Endothelial cell of umbilical vein (primary cell): ENCODE results near the gene CAMTA1. TPM values are rescaled to one million over a fixed set of nuclear protein-coding genes. Genes with fewer than 3 reads are reported as not detected.

Source experiments
- BruUV-seq: library from RNA; stranded (reverse); fragments of 400-500 nt; replicated peaks from 2 replicates; lab custom pipeline; 2021; lab: Mats Ljungman, UMichigan
- CTCF ChIA-PET: fragments of 300-600, 350-600 bp; sonication (Branson Sonifier 250); formaldehyde crosslinking; loops from one replicate; lab custom pipeline; 2021; ENCODE audit warnings: antibody characterized with exemption, inconsistent platforms; lab: Charles Lee
- POLR2A ChIA-PET: fragments of 300-600, 350-600 bp; sonication (Branson Sonifier 250); formaldehyde crosslinking; loops from one replicate; lab custom pipeline; 2021; ENCODE audit warnings: antibody characterized with exemption, inconsistent platforms; lab: Charles Lee
- DNase-seq: peaks from one replicate; pipeline ENCODE4 v3.0.0-alpha.2; 2011; ENCODE audit warnings: low read depth, low spot score
- FAIRE-seq: peaks from 2 replicates; lab custom pipeline; 2011; peaks lifted over from hg19 to GRCh38; lab: Jason Lieb, UNC
- H2AFZ ChIP-seq: 2 replicates; pipeline ENCODE4 v1.6.0; 2012; ENCODE audit warnings: low read depth, low read length, control low read depth, inconsistent platforms
- H3K27ac ChIP-seq: 2 replicates; pipeline ENCODE4 v1.5.1; 2011; ENCODE audit warnings: low read depth, mild to moderate bottlenecking, control low read depth, low read length, moderate library complexity; ENCODE audit not compliant: insufficient read depth
- H3K27me3 ChIP-seq, 2 experiments: 2 replicates each; pipeline versions ENCODE4 v1.6.0 to v1.6.1; 2011; ENCODE audit warnings: low read length in 2 of 2, mixed read lengths in 1 of 2; ENCODE audit not compliant: control insufficient read depth in 2 of 2, insufficient read depth in 2 of 2
- H3K36me3 ChIP-seq, 2 experiments: 2 replicates in 1 of 2; 3 replicates in 1 of 2; pipeline ENCODE4 v1.5.1; 2011; ENCODE audit warnings: low read length in 2 of 2, mild to moderate bottlenecking in 1 of 2, moderate library complexity in 1 of 2; ENCODE audit not compliant: control insufficient read depth in 2 of 2, insufficient read depth in 2 of 2; ENCODE audit errors: extremely low read depth in 1 of 2
- H3K4me1 ChIP-seq: 3 replicates; pipeline ENCODE4 v1.5.1; 2011; ENCODE audit warnings: mild to moderate bottlenecking, low read length; ENCODE audit not compliant: control insufficient read depth, insufficient read depth; ENCODE audit errors: extremely low read depth
- H3K4me2 ChIP-seq: 2 replicates; pipeline ENCODE4 v1.6.1; 2011; ENCODE audit warnings: low read length, control low read depth, mixed read lengths; ENCODE audit not compliant: insufficient read depth
- H3K4me3 ChIP-seq, 3 experiments: fragments of 200-600 bp in 1 of 3; sonication (generic), shearing (Covaris generic) in 1 of 3; replicated peaks in 1 of 3; 2 replicates each; pipeline ENCODE4 v1.5.1; 2011 to 2016; ENCODE audit warnings: control low read depth in 3 of 3, low read length in 3 of 3, mild to moderate bottlenecking in 2 of 3, inconsistent platforms in 1 of 3, low read depth in 1 of 3, moderate library complexity in 1 of 3; ENCODE audit not compliant: insufficient read depth in 1 of 3
- H3K79me2 ChIP-seq: 2 replicates; pipeline ENCODE4 v1.6.0; 2012; ENCODE audit warnings: low read length, inconsistent platforms; ENCODE audit not compliant: control insufficient read depth, insufficient read depth
- H3K9ac ChIP-seq: replicated peaks from 2 replicates; pipeline ENCODE3; 2011; ENCODE audit warnings: low read length, control low read depth; ENCODE audit not compliant: insufficient read depth; ENCODE audit errors: extremely low read depth
- H3K9me1 ChIP-seq: replicated peaks from 3 replicates; pipeline ENCODE4 v1.6.0; 2011; ENCODE audit warnings: mild to moderate bottlenecking, low read length; ENCODE audit not compliant: control insufficient read depth, insufficient read depth; ENCODE audit errors: extremely low read depth
- H3K9me3 ChIP-seq: replicated peaks from 2 replicates; pipeline ENCODE4 v1.5.1; 2012; ENCODE audit warnings: low read length, inconsistent platforms; ENCODE audit not compliant: control insufficient read depth, insufficient read depth
- H4K20me1 ChIP-seq: replicated peaks from 2 replicates; pipeline ENCODE3; 2011; ENCODE audit warnings: mild to moderate bottlenecking, low read length; ENCODE audit not compliant: control insufficient read depth, insufficient read depth; ENCODE audit errors: extremely low read depth
- CTCF ChIP-seq, 2 donors: IDR thresholded peaks; 1 replicate in 1 of 2; 2 replicates in 1 of 2; pipeline ENCODE4 v1.5.1; 2011; ENCODE audit warnings: low read length in 2 of 2, mild to moderate bottlenecking in 2 of 2, moderate library complexity in 2 of 2, control low read depth in 1 of 2, inconsistent platforms in 1 of 2, low read depth in 1 of 2; ENCODE audit not compliant: insufficient read depth in 1 of 2; ENCODE audit errors: extremely low read depth in 1 of 2
- EZH2 ChIP-seq: IDR thresholded peaks from 2 replicates; pipeline ENCODE4 v1.6.1; 2012; ENCODE audit warnings: borderline replicate concordance, low read depth, mild to moderate bottlenecking, moderate library complexity, low read length, inconsistent platforms; ENCODE audit not compliant: severe bottlenecking
- FOS ChIP-seq: IDR thresholded peaks from 2 replicates; pipeline ENCODE4 v1.6.1; 2011; ENCODE audit warnings: mild to moderate bottlenecking, low read length, moderate library complexity, borderline replicate concordance; ENCODE audit not compliant: insufficient read depth
- GATA2 ChIP-seq: IDR thresholded peaks from 2 replicates; pipeline ENCODE4 v1.7.0; 2011; ENCODE audit warnings: low read depth, mild to moderate bottlenecking, moderate library complexity, mixed read lengths, low read length; ENCODE audit not compliant: insufficient read length, insufficient read depth
- JUN ChIP-seq: IDR thresholded peaks from 2 replicates; pipeline ENCODE4 v1.6.1; 2011; ENCODE audit warnings: borderline replicate concordance, low read depth; ENCODE audit not compliant: insufficient read length, insufficient read depth
- MAX ChIP-seq: IDR thresholded peaks from 2 replicates; pipeline ENCODE4 v1.6.1; 2011; ENCODE audit not compliant: insufficient read depth, insufficient read length
- MYC ChIP-seq: IDR thresholded peaks from one replicate; pipeline ENCODE4 v1.6.1; 2011; ENCODE audit warnings: mild to moderate bottlenecking, low read depth, low read length
- POLR2A ChIP-seq: IDR thresholded peaks from 2 replicates; pipeline ENCODE4 v1.6.1; 2012; ENCODE audit warnings: low read depth, mild to moderate bottlenecking, control low read depth, low read length
- POLR2AphosphoS5 ChIP-seq: IDR thresholded peaks from 2 replicates; pipeline ENCODE4 v1.6.1; 2012; ENCODE audit warnings: low read depth, mild to moderate bottlenecking, control low read depth, low read length, moderate library complexity; ENCODE audit not compliant: insufficient read depth
- dilution Hi-C: fragments of 300-500 bp; cut with MboI; formaldehyde crosslinking; loops from one replicate; pipeline ENCODE4 v1.15.0; 2019; ENCODE audit warnings: low sequenced_read_pairs; ENCODE audit not compliant: extremely low pct_ligation_motif_present
- intact Hi-C: fragments of 100-400 bp; cut with micrococcal nuclease; formaldehyde crosslinking; loops from one replicate; pipeline ENCODE4 v1.10.0; 2022
- polyA plus RNA-seq, 4 experiments: library from polyadenylated mRNA; depleted of rRNA in 3 of 4; stranded (reverse) in 3 of 4; unstranded in 1 of 4; fragments of >200 nt; gene quantifications; 2 replicates each; pipeline versions ENCODE4 v1.2.1 to v1.2.3, GENCODE V29; 2011 to 2012; ENCODE audit warnings: missing spikeins in 1 of 4
- total RNA-seq: library from RNA; stranded (reverse); gene quantifications from 2 replicates; pipeline ENCODE4 v1.2.3, GENCODE V29; 2021

The CAMTA1 gene
- total and polyA plus RNA-seq, 2 donors (not counting 3 experiments of a cell fraction or from before 2014, with no cell fraction given) = 50.8 to 92.7 TPM

GRCh38 chr1:7261490-7261889 lies 476.2 kb downstream of the CAMTA1 start:
- no peaks in the 10 kb centered on the region for H3K36me3 ChIP-seq
- dilution Hi-C loops (no loop called here), intact Hi-C loops (no loop called here)
- POLR2A ChIA-PET = no interaction called here
- no peaks in the 10 kb centered on the region for H4K20me1 ChIP-seq
- FAIRE-seq (no peak), DNase-seq (no peak)
- H3K27ac ChIP-seq = no peak overlapping the region
- H3K4me2 ChIP-seq = no peak overlapping the region
- no peaks in the 10 kb centered on the region for H3K79me2 ChIP-seq
- no peaks in the 10 kb centered on the region for H3K4me1 ChIP-seq
- TF ChIP-seq EZH2 (no peak), JUN (no peak), MAX (no peak), CTCF (IDR thresholded peaks at IDR 0.05; ENCODE audit: extremely low read depth in 1 of 2, insufficient read depth in 1 of 2, low read depth in 1 of 2, low read length in 2 of 2) (no peak), POLR2AphosphoS5 (no peak)
- no peak overlapping the region for H3K4me3 ChIP-seq
- no peaks in the 10 kb centered on the region for H3K9me1 ChIP-seq
- no TSS peak for BruUV-seq
- H3K9ac ChIP-seq = no peak overlapping the region
- no peaks in the 10 kb centered on the region for H3K9me3 ChIP-seq
- CTCF ChIA-PET = no interaction called here
- no peaks in the 10 kb centered on the region for H3K27me3 ChIP-seq
- H2AFZ ChIP-seq = no peak overlapping the region

DNA sequence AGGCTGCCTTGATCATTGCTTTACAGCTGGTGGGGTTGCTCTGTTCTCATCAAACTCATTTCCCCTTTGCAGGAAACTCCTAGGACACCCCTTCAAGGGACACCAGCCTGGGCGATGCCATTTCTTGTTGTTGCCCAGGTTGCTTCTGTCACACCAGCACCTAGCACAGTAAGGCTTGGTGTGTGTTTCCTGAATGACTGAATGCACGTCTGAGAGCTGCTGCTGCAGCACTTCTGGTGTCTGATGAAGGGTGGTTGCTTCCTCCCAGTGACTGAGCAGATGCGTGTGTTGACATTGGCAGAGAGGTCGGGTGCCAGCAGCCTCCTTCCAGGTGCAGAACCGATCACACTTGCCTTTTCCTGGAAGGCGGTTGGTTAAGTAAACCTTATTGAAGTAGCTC lies 477.4 kb downstream of the CAMTA1 start:
- FAIRE-seq = no peak
- no peaks in the 10 kb centered on the region for H3K9me1 ChIP-seq
- DNase-seq = no peak
- no peak overlapping the region for H3K27ac ChIP-seq
- no peaks in the 10 kb centered on the region for H4K20me1 ChIP-seq
- no peak overlapping the region for H2AFZ ChIP-seq
- H3K4me2 ChIP-seq = no peak overlapping the region
- CTCF ChIA-PET = no interaction called here
- H3K36me3 ChIP-seq = no peaks in the 10 kb centered on the region
- H3K9ac ChIP-seq = no peak overlapping the region
- no peaks in the 10 kb centered on the region for H3K79me2 ChIP-seq
- TF ChIP-seq POLR2AphosphoS5 = no peak
- TF ChIP-seq EZH2 = no peak
- TF ChIP-seq POLR2A = no peak
- TF ChIP-seq FOS = no peak
- no peak for TF ChIP-seq MAX
- TF ChIP-seq CTCF (IDR thresholded peaks at IDR 0.05; ENCODE audit: extremely low read depth in 1 of 2, insufficient read depth in 1 of 2, low read depth in 1 of 2, low read length in 2 of 2) = no peak
- TF ChIP-seq GATA2 = no peak
- no peak for TF ChIP-seq JUN
- TF ChIP-seq MYC = no peak
- H3K4me1 ChIP-seq = no peaks in the 10 kb centered on the region
- POLR2A ChIA-PET = no interaction called here
- no peaks in the 10 kb centered on the region for H3K27me3 ChIP-seq
- no peak overlapping the region for H3K4me3 ChIP-seq
- dilution Hi-C loops = no loop called here
- no peaks in the 10 kb centered on the region for H3K9me3 ChIP-seq
- intact Hi-C loops = no loop called here
- no TSS peak for BruUV-seq
